ENCODE measurements around the gene NPPC. TPM values are rescaled to one million over a fixed set of nuclear protein-coding genes. Genes with fewer than 3 reads are reported as not detected.

The NPPC gene
- total RNA-seq, 2 experiments from 2014 or later: not detected

- Histone ChIP-seq H2AFZ (ENCODE audit: low read length) (no peak overlapping the region), H3K9me3 (ENCODE audit: low read length) (no peaks in the 10 kb centered on the region), H3K36me3 (ENCODE audit: insufficient read depth, low read length) (no peaks in the 10 kb centered on the region), H4K20me1 (ENCODE audit: insufficient read depth, low read length) (no peaks in the 10 kb centered on the region), H3K27ac (ENCODE audit: low read depth, low read length, poor library complexity, severe bottlenecking) (no peak overlapping the region), H3K4me1 (ENCODE audit: insufficient read depth, low read length, poor library complexity, severe bottlenecking) (no peaks in the 10 kb centered on the region), H3K4me3 (ENCODE audit: low read depth, low read length, poor library complexity, severe bottlenecking) (no peak overlapping the region), H3K4me2 (ENCODE audit: low read length) (no peak overlapping the region), H3K79me2 (ENCODE audit: insufficient read depth, low read depth, low read length) (no peaks in the 10 kb centered on the region), H3K9me2 (ENCODE audit: insufficient read depth, low read length) (no peaks in the 10 kb centered on the region)
- TF ChIP-seq CTCF (conservative IDR thresholded peaks at IDR 0.05; ENCODE audit: low read length) (no peak), EZH2phosphoT487 (IDR thresholded peaks at IDR 0.05; ENCODE audit: borderline replicate concordance, low read depth, low read length) (no peak)
- intact Hi-C loops (cut with micrococcal nuclease; ENCODE audit: unreplicated experiment): no loop called here
- CTCF ChIA-PET (ENCODE audit: unreplicated experiment): interaction anchor here (0.6 kb wide), 1 partner anchor 299 kb away, joined by 4 read pairs; no protein-coding TSS in a partner anchor
- BruUV-seq (replicated peaks): no TSS peak
- DNase-seq (ENCODE audit: low spot score): no peak
- POLR2A ChIA-PET: interaction anchor here (0.7 kb wide), 1 partner anchor 727 kb away, joined by 7 read pairs; no protein-coding TSS in a partner anchor
These were observed 40.0 kb downstream of the NPPC start for GRCh38 chr2:231886071-231886681.

- H3K79me2 ChIP-seq (ENCODE audit: insufficient read depth, low read depth, low read length): no peaks in the 10 kb centered on the region
- H3K27ac ChIP-seq (ENCODE audit: low read depth, low read length, poor library complexity, severe bottlenecking): no peak overlapping the region
- TF ChIP-seq EZH2phosphoT487 (IDR thresholded peaks at IDR 0.05; ENCODE audit: borderline replicate concordance, low read depth, low read length): no peak
- no peak for TF ChIP-seq CTCF (conservative IDR thresholded peaks at IDR 0.05; ENCODE audit: low read length)
- H3K4me2 ChIP-seq (ENCODE audit: low read length): no peak overlapping the region
- no TSS peak for BruUV-seq (replicated peaks)
- H4K20me1 ChIP-seq (ENCODE audit: insufficient read depth, low read length): no peaks in the 10 kb centered on the region
- H3K9me3 ChIP-seq (ENCODE audit: low read length): no peaks in the 10 kb centered on the region
- H3K36me3 ChIP-seq (ENCODE audit: insufficient read depth, low read length): no peaks in the 10 kb centered on the region
- DNase-seq (ENCODE audit: low spot score): no peak
- POLR2A ChIA-PET: no interaction called here
- CTCF ChIA-PET (ENCODE audit: unreplicated experiment): interaction anchor here (0.5 kb wide), 1 partner anchor 444 kb away, joined by 3 read pairs; no protein-coding TSS in a partner anchor
- intact Hi-C loops (cut with micrococcal nuclease; ENCODE audit: unreplicated experiment): no loop called here
- no peak overlapping the region for H2AFZ ChIP-seq (ENCODE audit: low read length)
- no peaks in the 10 kb centered on the region for H3K9me2 ChIP-seq (ENCODE audit: insufficient read depth, low read length)
- H3K4me3 ChIP-seq (ENCODE audit: low read depth, low read length, poor library complexity, severe bottlenecking): no peak overlapping the region
- no peaks in the 10 kb centered on the region for H3K4me1 ChIP-seq (ENCODE audit: insufficient read depth, low read length, poor library complexity, severe bottlenecking)
These were observed 41.6 kb downstream of the NPPC start for GRCh38 chr2:231884438-231885140.

- CTCF ChIA-PET (ENCODE audit: unreplicated experiment): no interaction called here
- no peak for TF ChIP-seq CTCF (conservative IDR thresholded peaks at IDR 0.05; ENCODE audit: low read length)
- no peak for TF ChIP-seq EZH2phosphoT487 (IDR thresholded peaks at IDR 0.05; ENCODE audit: borderline replicate concordance, low read depth, low read length)
- intact Hi-C loops (cut with micrococcal nuclease; ENCODE audit: unreplicated experiment): no loop called here
These were observed 42.7 kb downstream of the NPPC start for GRCh38 chr2:231883468-231883881.

More at GRCh38 chr2:231883468-231883881, 42.7 kb downstream of the NPPC start:
- Histone ChIP-seq H3K4me3 (ENCODE audit: low read depth, low read length, poor library complexity, severe bottlenecking) (no peak overlapping the region), H3K27ac (ENCODE audit: low read depth, low read length, poor library complexity, severe bottlenecking) (no peak overlapping the region), H4K20me1 (ENCODE audit: insufficient read depth, low read length) (no peaks in the 10 kb centered on the region), H3K9me2 (ENCODE audit: insufficient read depth, low read length) (no peaks in the 10 kb centered on the region), H3K9me3 (ENCODE audit: low read length) (no peaks in the 10 kb centered on the region), H3K4me2 (ENCODE audit: low read length) (no peak overlapping the region), H2AFZ (ENCODE audit: low read length) (no peak overlapping the region), H3K4me1 (ENCODE audit: insufficient read depth, low read length, poor library complexity, severe bottlenecking) (no peaks in the 10 kb centered on the region), H3K79me2 (ENCODE audit: insufficient read depth, low read depth, low read length) (no peaks in the 10 kb centered on the region), H3K36me3 (ENCODE audit: insufficient read depth, low read length) (no peaks in the 10 kb centered on the region)
- BruUV-seq (replicated peaks): no TSS peak
- no peak for DNase-seq (ENCODE audit: low spot score)
- POLR2A ChIA-PET: no interaction called here

All from OCI-LY7 (cell line).